ENCODE data around the gene RPS6KB2.

- TF ChIP-seq CTCF (conservative IDR thresholded peaks at IDR 0.05 in 1 of 2, IDR thresholded peaks at IDR 0.05 in 1 of 2; ENCODE audit: extremely low read depth in 1 of 2, insufficient read depth in 1 of 2, low read depth in 1 of 2, low read length in 2 of 2) (no peak), EZH2 (IDR thresholded peaks at IDR 0.05; ENCODE audit: borderline replicate concordance, low read length) (no peak)
These were observed 19.7 kb upstream of the RPS6KB2 start for GRCh38 chr11:67408437-67409200.

Data from mammary epithelial cell (primary cell).